DND-41 (cell line): Measurements from ENCODE around the gene RABGAP1.

Source experiments
- EZH2 ChIP-seq: IDR thresholded peaks from 3 replicates; pipeline ENCODE4 v1.6.1; 2012; ENCODE audit warnings: borderline replicate concordance, low read depth, mild to moderate bottlenecking, moderate library complexity, low read length, inconsistent platforms; ENCODE audit not compliant: severe bottlenecking
- TF ChIP-seq, protein P1 (sequence below): IDR thresholded peaks from 2 replicates; pipeline ENCODE4 v1.5.1; 2012; ENCODE audit warnings: borderline replicate concordance, low read length, moderate library complexity, mild to moderate bottlenecking; ENCODE audit not compliant: poor library complexity, severe bottlenecking; ENCODE audit errors: extremely low read depth

DNA sequence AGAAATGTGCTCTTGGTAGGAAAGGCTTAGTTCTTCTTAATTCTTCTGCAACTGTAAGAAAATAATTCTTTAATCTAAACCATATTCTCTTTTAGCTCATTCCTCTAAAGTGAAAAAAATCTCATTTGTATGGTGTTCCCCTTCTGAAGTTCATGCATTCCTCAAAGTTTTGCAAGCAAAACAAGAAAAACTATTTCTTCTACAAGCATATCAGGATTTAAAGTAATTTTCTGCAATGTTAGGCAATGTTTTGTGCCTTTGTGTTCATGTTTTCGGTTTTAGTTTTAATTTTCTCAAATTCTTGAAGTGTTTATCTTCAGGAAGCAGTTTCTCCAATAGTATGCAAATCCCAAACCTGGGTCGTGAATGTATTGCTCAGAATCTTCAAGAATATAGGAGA is 80.0 kb downstream of the RABGAP1 start:
- TF ChIP-seq, protein P1, sequence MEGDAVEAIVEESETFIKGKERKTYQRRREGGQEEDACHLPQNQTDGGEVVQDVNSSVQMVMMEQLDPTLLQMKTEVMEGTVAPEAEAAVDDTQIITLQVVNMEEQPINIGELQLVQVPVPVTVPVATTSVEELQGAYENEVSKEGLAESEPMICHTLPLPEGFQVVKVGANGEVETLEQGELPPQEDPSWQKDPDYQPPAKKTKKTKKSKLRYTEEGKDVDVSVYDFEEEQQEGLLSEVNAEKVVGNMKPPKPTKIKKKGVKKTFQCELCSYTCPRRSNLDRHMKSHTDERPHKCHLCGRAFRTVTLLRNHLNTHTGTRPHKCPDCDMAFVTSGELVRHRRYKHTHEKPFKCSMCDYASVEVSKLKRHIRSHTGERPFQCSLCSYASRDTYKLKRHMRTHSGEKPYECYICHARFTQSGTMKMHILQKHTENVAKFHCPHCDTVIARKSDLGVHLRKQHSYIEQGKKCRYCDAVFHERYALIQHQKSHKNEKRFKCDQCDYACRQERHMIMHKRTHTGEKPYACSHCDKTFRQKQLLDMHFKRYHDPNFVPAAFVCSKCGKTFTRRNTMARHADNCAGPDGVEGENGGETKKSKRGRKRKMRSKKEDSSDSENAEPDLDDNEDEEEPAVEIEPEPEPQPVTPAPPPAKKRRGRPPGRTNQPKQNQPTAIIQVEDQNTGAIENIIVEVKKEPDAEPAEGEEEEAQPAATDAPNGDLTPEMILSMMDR = no peak
- TF ChIP-seq EZH2 = no peak
